Stimulated activated CD8-positive, alpha-beta memory T cell treated with anti-CD3 and anti-CD28 coated beads, Interleukin-7, amount 100 ng/mL, for 24 hours (primary cell): Measurements from ENCODE around the gene TTLL6.

Source experiments
- DNase-seq: peaks from one replicate; pipeline ENCODE4 v3.0.0-alpha.2; 2020; ENCODE audit warnings: low read depth

TTLL6 gene

GRCh38 chr17:48738424-48738802, 78.6 kb downstream of the TTLL6 start:
- DNase-seq = no peak

- DNase-seq = no peak
These were observed 79.5 kb downstream of the TTLL6 start for GRCh38 chr17:48737330-48738043.

- DNase-seq = no peak
These were observed 82.0 kb downstream of the TTLL6 start for GRCh38 chr17:48735062-48735351.

- no peak for DNase-seq
These were observed 82.5 kb downstream of the TTLL6 start for GRCh38 chr17:48734333-48735061.

GRCh38 chr17:48733632-48734328, 83.2 kb downstream of the TTLL6 start:
- no peak for DNase-seq

- DNase-seq = no peak
These were observed 84.1 kb downstream of the TTLL6 start for GRCh38 chr17:48732688-48733629.

- no peak for DNase-seq
These were observed 85.7 kb downstream of the TTLL6 start for GRCh38 chr17:48731355-48731754.

GRCh38 chr17:48730240-48730550, 86.8 kb downstream of the TTLL6 start:
- no peak for DNase-seq

GRCh38 chr17:48729335-48730239, 87.4 kb downstream of the TTLL6 start:
- no peak for DNase-seq

- DNase-seq = no peak
These were observed 88.5 kb downstream of the TTLL6 start, which contains the start of gene HOXB13 for GRCh38 chr17:48728232-48729231. Gene HOXB13 (minus strand): TSS chr17:48728750. CDS start chr17:48728593, 157 bp downstream.

- no peak for DNase-seq
These were observed 89.4 kb downstream of the TTLL6 start for GRCh38 chr17:48727415-48728175.

GRCh38 chr17:48726916-48727286, 90.1 kb downstream of the TTLL6 start:
- no peak for DNase-seq

- no peak for DNase-seq
These were observed 90.7 kb downstream of the TTLL6 start for GRCh38 chr17:48726114-48726915.

GRCh38 chr17:48725288-48726064, 91.6 kb downstream of the TTLL6 start:
- no peak for DNase-seq

GRCh38 chr17:48725004-48725287, 92.1 kb downstream of the TTLL6 start:
- DNase-seq = no peak

- peak; percentile 50 for DNase-seq
These were observed 92.6 kb downstream of the TTLL6 start for GRCh38 chr17:48724251-48725003.
